Ishikawa (cell line): Measurements from ENCODE around the gene BLMH.

ENCODE experiments used
- EGR1 ChIP-seq: IDR thresholded peaks from 2 replicates; pipeline ENCODE4 v1.6.1; 2012
- EP300 ChIP-seq: IDR thresholded peaks from 2 replicates; pipeline ENCODE4 v1.6.1; 2012; ENCODE audit warnings: borderline replicate concordance
- FOXM1 ChIP-seq: IDR thresholded peaks from 2 replicates; pipeline ENCODE4 v1.6.1; 2012; ENCODE audit warnings: low read depth, borderline replicate concordance
- NFIC ChIP-seq: IDR thresholded peaks from 2 replicates; pipeline ENCODE4 v1.6.1; 2012
- RAD21 ChIP-seq: IDR thresholded peaks from 2 replicates; pipeline ENCODE4 v1.6.1; 2012; ENCODE audit warnings: low read depth
- TAF1 ChIP-seq: IDR thresholded peaks from 2 replicates; pipeline ENCODE4 v1.6.1; 2012; ENCODE audit warnings: low read depth, mild to moderate bottlenecking
- TCF12 ChIP-seq: IDR thresholded peaks from 2 replicates; pipeline ENCODE4 v1.6.1; 2012; ENCODE audit warnings: low read depth
- TEAD4 ChIP-seq: IDR thresholded peaks from 2 replicates; pipeline ENCODE4 v1.6.1; 2012
- USF1 ChIP-seq: IDR thresholded peaks from 2 replicates; pipeline ENCODE4 v1.6.1; 2012
- TF ChIP-seq, protein P1 (sequence below): IDR thresholded peaks from 2 replicates; pipeline ENCODE4 v1.6.1; 2012

GRCh38 chr17:30324723-30325122 lies 33.0 kb upstream of the BLMH start:
- TF ChIP-seq RAD21 (no peak), TEAD4 (no peak), USF1 (no peak), EP300 (no peak), FOXM1 (no peak), TAF1 (no peak), NFIC (no peak), TCF12 (no peak), EGR1 (no peak)
- TF ChIP-seq, protein P1, sequence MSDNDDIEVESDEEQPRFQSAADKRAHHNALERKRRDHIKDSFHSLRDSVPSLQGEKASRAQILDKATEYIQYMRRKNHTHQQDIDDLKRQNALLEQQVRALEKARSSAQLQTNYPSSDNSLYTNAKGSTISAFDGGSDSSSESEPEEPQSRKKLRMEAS: no peak
